Keratinocyte (primary cell): ENCODE data around the gene TMBIM6. TPM values are rescaled to one million over a fixed set of nuclear protein-coding genes. Genes with fewer than 3 reads are reported as not detected.

Experiments used
- DNase-seq: peaks from one replicate; pipeline ENCODE4 v3.0.0-alpha.2; 2011; ENCODE audit warnings: low read depth, missing footprints, low spot score
- FAIRE-seq: peaks from 2 replicates; lab custom pipeline; 2011; peaks lifted over from hg19 to GRCh38; lab: Jason Lieb, UNC
- H2AFZ ChIP-seq: 2 replicates; pipeline ENCODE4 v1.6.0; 2012; ENCODE audit warnings: low read length, control low read depth, inconsistent platforms; ENCODE audit not compliant: control insufficient read depth
- H3K27ac ChIP-seq: 2 replicates; pipeline ENCODE4 v1.5.1; 2011; ENCODE audit warnings: low read length; ENCODE audit not compliant: control insufficient read depth, insufficient read depth
- H3K27me3 ChIP-seq: 3 replicates; pipeline ENCODE4 v1.6.0; 2011; ENCODE audit warnings: low read length; ENCODE audit not compliant: control insufficient read depth, insufficient read depth; ENCODE audit errors: extremely low read depth
- H3K36me3 ChIP-seq, 2 experiments: 2 replicates in 1 of 2; 3 replicates in 1 of 2; pipeline ENCODE4 v1.5.1; 2011; ENCODE audit warnings: low read length in 2 of 2, mild to moderate bottlenecking in 1 of 2; ENCODE audit not compliant: control insufficient read depth in 2 of 2, insufficient read depth in 2 of 2; ENCODE audit errors: extremely low read depth in 1 of 2
- H3K4me1 ChIP-seq: 3 replicates; pipeline ENCODE4 v1.5.1; 2011; ENCODE audit warnings: low read length; ENCODE audit not compliant: control insufficient read depth, insufficient read depth; ENCODE audit errors: extremely low read depth
- H3K4me2 ChIP-seq: 3 replicates; pipeline ENCODE4 v1.6.0; 2011; ENCODE audit warnings: low read depth, low read length; ENCODE audit not compliant: control insufficient read depth, insufficient read depth; ENCODE audit errors: extremely low read depth
- H3K4me3 ChIP-seq, 3 experiments: fragments of 200-600 bp in 1 of 3; sonication (generic) in 1 of 3; 2 replicates in 2 of 3; 3 replicates in 1 of 3; pipeline ENCODE4 v1.5.1; 2011 to 2016; ENCODE audit warnings: low read length in 3 of 3, mild to moderate bottlenecking in 3 of 3, control low read depth in 2 of 3, inconsistent platforms in 1 of 3, low read depth in 1 of 3, mixed read lengths in 1 of 3, mixed run types in 1 of 3, moderate library complexity in 1 of 3; ENCODE audit not compliant: control insufficient read depth in 2 of 3, insufficient read depth in 2 of 3; ENCODE audit errors: extremely low read depth in 1 of 3
- H3K79me2 ChIP-seq: 2 replicates; pipeline ENCODE4 v1.6.0; 2012; ENCODE audit warnings: low read length; ENCODE audit not compliant: control insufficient read depth, insufficient read depth
- H3K9ac ChIP-seq: 3 replicates; pipeline ENCODE4 v1.6.0; 2011; ENCODE audit warnings: low read length; ENCODE audit not compliant: control insufficient read depth, insufficient read depth; ENCODE audit errors: extremely low read depth
- H3K9me1 ChIP-seq: 3 replicates; pipeline ENCODE4 v1.6.0; 2011; ENCODE audit warnings: low read length; ENCODE audit not compliant: control insufficient read depth, insufficient read depth; ENCODE audit errors: extremely low read depth
- H3K9me3 ChIP-seq: 2 replicates; pipeline ENCODE4 v1.5.1; 2012; ENCODE audit warnings: low read depth, low read length; ENCODE audit not compliant: control insufficient read depth
- H4K20me1 ChIP-seq: 3 replicates; pipeline ENCODE4 v1.6.0; 2011; ENCODE audit warnings: low read length; ENCODE audit not compliant: control insufficient read depth, insufficient read depth; ENCODE audit errors: extremely low read depth
- EZH2 ChIP-seq: IDR thresholded peaks from one replicate; pipeline ENCODE4 v1.6.1; 2012; ENCODE audit warnings: inconsistent platforms, mild to moderate bottlenecking, low read length, moderate library complexity
- dilution Hi-C: fragments of 300-500 bp; cut with MboI; formaldehyde crosslinking; loops from one replicate; pipeline ENCODE4 v1.7.0; 2020; ENCODE audit warnings: low sequenced_read_pairs; ENCODE audit not compliant: extremely low pct_ligation_motif_present
- polyA plus RNA-seq, 5 experiments: library from polyadenylated mRNA; depleted of rRNA in 3 of 5; stranded (reverse) in 3 of 5; stranded (forward) in 1 of 5; unstranded in 1 of 5; fragments of >200 nt; gene quantifications; 1 replicate in 1 of 5; 2 replicates in 3 of 5; 3 replicates in 1 of 5; pipeline versions ENCODE4 v1.2.1 to v1.2.3, GENCODE V29; 2011 to 2012; ENCODE audit warnings: missing spikeins in 2 of 5, low read depth in 1 of 5, low replicate concordance in 1 of 5
- TF ChIP-seq, protein P1 (sequence below), 3 experiments: IDR thresholded peaks in 1 of 3; conservative IDR thresholded peaks in 1 of 3; optimal IDR thresholded peaks in 1 of 3; 2 replicates in 2 of 3; 3 replicates in 1 of 3; pipeline versions ENCODE3 to v1.5.1; 2011; ENCODE audit warnings: low read length in 3 of 3, mild to moderate bottlenecking in 3 of 3, moderate library complexity in 2 of 3, control low read depth in 1 of 3, inconsistent platforms in 1 of 3; ENCODE audit not compliant: insufficient read depth in 2 of 3; ENCODE audit errors: extremely low read depth in 1 of 3

TMBIM6 gene
- polyA plus RNA-seq, 1 donor (not counting 4 experiments of a cell fraction or from before 2014, with no cell fraction given), result 668 TPM

DNA sequence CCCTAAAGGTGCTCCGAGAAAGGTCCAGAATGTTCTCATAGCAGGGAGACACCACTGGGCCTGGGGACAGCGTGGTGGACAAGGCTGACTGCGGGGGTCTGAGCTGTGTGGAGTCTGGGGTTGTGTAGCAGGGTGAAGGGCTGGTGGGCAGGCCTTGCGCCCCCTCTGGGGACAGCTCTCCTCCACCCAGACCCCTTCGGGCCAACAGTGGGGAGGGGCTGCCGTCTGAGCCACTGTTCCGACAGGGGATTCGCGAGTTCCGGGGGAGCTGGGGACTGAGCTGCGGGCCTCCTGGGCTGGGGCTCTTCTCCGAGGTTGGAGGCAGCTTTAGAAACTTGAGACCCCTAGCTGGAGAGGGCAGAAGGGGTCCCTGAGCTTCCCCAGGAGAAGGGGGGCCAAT is 54.8 kb downstream of the TMBIM6 start:
- TF ChIP-seq, protein P1, sequence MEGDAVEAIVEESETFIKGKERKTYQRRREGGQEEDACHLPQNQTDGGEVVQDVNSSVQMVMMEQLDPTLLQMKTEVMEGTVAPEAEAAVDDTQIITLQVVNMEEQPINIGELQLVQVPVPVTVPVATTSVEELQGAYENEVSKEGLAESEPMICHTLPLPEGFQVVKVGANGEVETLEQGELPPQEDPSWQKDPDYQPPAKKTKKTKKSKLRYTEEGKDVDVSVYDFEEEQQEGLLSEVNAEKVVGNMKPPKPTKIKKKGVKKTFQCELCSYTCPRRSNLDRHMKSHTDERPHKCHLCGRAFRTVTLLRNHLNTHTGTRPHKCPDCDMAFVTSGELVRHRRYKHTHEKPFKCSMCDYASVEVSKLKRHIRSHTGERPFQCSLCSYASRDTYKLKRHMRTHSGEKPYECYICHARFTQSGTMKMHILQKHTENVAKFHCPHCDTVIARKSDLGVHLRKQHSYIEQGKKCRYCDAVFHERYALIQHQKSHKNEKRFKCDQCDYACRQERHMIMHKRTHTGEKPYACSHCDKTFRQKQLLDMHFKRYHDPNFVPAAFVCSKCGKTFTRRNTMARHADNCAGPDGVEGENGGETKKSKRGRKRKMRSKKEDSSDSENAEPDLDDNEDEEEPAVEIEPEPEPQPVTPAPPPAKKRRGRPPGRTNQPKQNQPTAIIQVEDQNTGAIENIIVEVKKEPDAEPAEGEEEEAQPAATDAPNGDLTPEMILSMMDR (optimal IDR thresholded peaks at IDR 0.05 in 1 of 3, IDR thresholded peaks at IDR 0.05 in 1 of 3, conservative IDR thresholded peaks at IDR 0.05 in 1 of 3; ENCODE audit: extremely low read depth in 1 of 3, insufficient read depth in 2 of 3, low read length in 3 of 3), result no peak
- TF ChIP-seq EZH2, result no peak
- Histone ChIP-seq H3K27ac (no peak overlapping the region), H3K36me3 (peaks cover 10 to 50% of the 10 kb centered on the region in 2 experiments), H2AFZ (no peak overlapping the region), H3K27me3 (no peaks in the 10 kb centered on the region), H3K9ac (no peak overlapping the region), H3K4me1 (no peaks in the 10 kb centered on the region), H3K4me2 (no peak overlapping the region), H3K79me2 (no peaks in the 10 kb centered on the region), H4K20me1 (no peaks in the 10 kb centered on the region), H3K9me3 (no peaks in the 10 kb centered on the region), H3K9me1 (no peaks in the 10 kb centered on the region), H3K4me3 (no peak overlapping the region)
- no peak for FAIRE-seq
- no peak for DNase-seq
- dilution Hi-C loops, result no loop called here

DNA sequence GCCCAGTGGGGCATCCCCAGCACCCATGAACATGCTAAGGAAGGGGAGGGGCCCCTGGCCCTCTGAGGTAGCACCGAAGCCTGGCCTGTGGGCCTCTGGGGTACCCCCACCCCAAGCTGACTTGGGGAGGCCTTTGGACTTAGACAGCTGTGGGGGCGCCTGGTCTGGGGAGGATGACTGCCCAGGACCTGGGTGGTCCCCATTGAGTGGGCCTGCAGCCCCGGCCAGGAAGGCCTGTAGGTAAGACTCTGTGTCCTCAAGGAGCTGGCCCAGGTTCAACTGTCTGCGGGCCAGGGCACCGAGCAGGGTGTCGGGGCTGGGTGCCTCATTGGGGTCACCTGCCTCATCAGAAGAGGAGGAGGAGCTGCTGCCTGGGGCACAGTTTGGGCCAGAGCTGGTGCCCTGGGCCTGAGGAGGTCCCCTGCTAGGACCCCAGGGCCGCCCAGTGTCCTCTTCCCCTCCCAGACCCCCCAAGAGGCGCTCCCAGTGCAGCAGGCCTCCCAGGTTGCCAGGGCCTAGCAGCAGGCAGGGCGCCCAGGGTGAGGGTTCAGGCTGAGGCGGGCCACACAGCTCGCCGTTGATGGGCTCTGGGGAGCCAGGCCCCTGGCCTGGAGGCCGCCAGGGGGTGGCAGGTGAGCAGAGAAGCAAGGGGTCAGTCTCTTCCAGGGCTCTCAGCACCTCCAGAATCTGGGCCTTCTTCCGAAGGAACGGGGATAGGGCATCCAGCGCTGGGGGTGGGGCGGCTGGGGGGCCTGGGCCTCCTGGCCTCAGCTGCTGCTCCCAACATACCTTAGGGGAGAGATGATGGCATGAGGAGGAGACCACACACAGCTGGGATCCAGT is 55.5 kb downstream of the TMBIM6 start:
- Histone ChIP-seq H3K9ac (no peak overlapping the region), H3K9me3 (no peaks in the 10 kb centered on the region), H3K36me3 (peaks cover 7 to 56% of the 10 kb centered on the region in 2 experiments), H2AFZ (no peak overlapping the region), H3K27me3 (no peaks in the 10 kb centered on the region), H3K27ac (no peak overlapping the region), H3K4me3 (no peak overlapping the region), H3K4me2 (no peak overlapping the region), H3K79me2 (no peaks in the 10 kb centered on the region), H3K9me1 (no peaks in the 10 kb centered on the region), H4K20me1 (no peaks in the 10 kb centered on the region), H3K4me1 (no peaks in the 10 kb centered on the region)
- DNase-seq, result no peak
- no peak for FAIRE-seq
- dilution Hi-C loops, result no loop called here
- no peak for TF ChIP-seq EZH2
- TF ChIP-seq, protein P1 (optimal IDR thresholded peaks at IDR 0.05 in 1 of 3, IDR thresholded peaks at IDR 0.05 in 1 of 3, conservative IDR thresholded peaks at IDR 0.05 in 1 of 3; ENCODE audit: extremely low read depth in 1 of 3, insufficient read depth in 2 of 3, low read length in 3 of 3), result no peak
